Motor neuron (in vitro differentiated cells): ENCODE data around the gene PDGFRB. TPM values are rescaled to one million over a fixed set of nuclear protein-coding genes. Genes with fewer than 3 reads are reported as not detected.

Experiments
- ATAC-seq, 8 experiments: fragments of 200-7000 bp; cut with Tn5 transposase; replicated peaks in 6 of 8; 2 replicates each; pipeline ENCODE4 v1.8.0; 2021; ENCODE audit warnings: mild to moderate bottlenecking in 8 of 8, moderate library complexity in 8 of 8
- H3K27ac ChIP-seq, 2 donors: fragments of 250-450 bp; sonication (Bioruptor Pico); 2 replicates each; pipeline ENCODE4 v1.9.0; 2021; ENCODE audit warnings: antibody characterized with exemption in 2 of 2, mild to moderate bottlenecking in 2 of 2, moderate library complexity in 1 of 2
- H3K4me1 ChIP-seq, 2 donors: fragments of 250-450 bp; sonication (Bioruptor Pico); replicated peaks in 1 of 2; 2 replicates each; pipeline ENCODE4 v1.6.1; 2021; ENCODE audit warnings: antibody characterized with exemption in 2 of 2, mild to moderate bottlenecking in 2 of 2, moderate library complexity in 1 of 2
- H3K4me3 ChIP-seq, 5 donors: fragments of 250-450 bp; sonication (Bioruptor Pico); 2 replicates each; pipeline ENCODE4 v1.9.0; 2021; ENCODE audit warnings: antibody characterized with exemption in 5 of 5, mild to moderate bottlenecking in 5 of 5, moderate library complexity in 4 of 5
- WGBS, 10 experiments: fragments of 450-650 bp; shearing (Covaris generic); methylation state at CpG; one replicate each; pipeline ENCODE4 v1.0.0; 2022; 5-methylcytosine and 5-hydroxymethylcytosine counted together
- in situ Hi-C, 9 experiments: fragments of 400-800 bp; cut with MboI; loops; one replicate each; pipeline ENCODE4 v1.15.0; 2021; ENCODE audit warnings: low sequenced_read_pairs in 9 of 9, low pct_unique_long_range_greater_than_20kb in 2 of 9; ENCODE audit not compliant: unreplicated experiment in 9 of 9
- total RNA-seq, 8 experiments: library from RNA; unstranded; fragments of 300-600 nt; gene quantifications; 2 replicates each; pipeline versions ENCODE4 v1.2.3 to v1.2.4, GENCODE V29; 2022

The PDGFRB gene
- total RNA-seq, 8 experiments from 2014 or later: 0.38 to 42.4 (median 4.6) TPM

- H3K4me1 ChIP-seq: peaks cover 6 to 8% of the 10 kb centered on the region in 2 donors
- no peak overlapping the region for H3K27ac ChIP-seq
- H3K4me3 ChIP-seq: no peak overlapping the region
- in situ Hi-C loops: no loop called here
- 0 to 83% (median 44%) methylated on average over 1 to 6 of the region's 6 CpGs; no CpG with 5 or more reads in 6 of the 10 experiments for WGBS, 10 experiments
- peak in 5 of 8 experiments; percentile 18 to 70 (median 54) for ATAC-seq
These were observed 43.2 kb downstream of the PDGFRB start for GRCh38 chr5:150112201-150113046.

- ATAC-seq: peak in 1 of 8 experiments; percentile 27
- peaks cover 6 to 21% of the 10 kb centered on the region in 2 donors for H3K4me1 ChIP-seq
- 25 to 64% (median 48%) methylated on average over 1 to 7 of the region's 8 CpGs; no CpG with 5 or more reads in 3 of the 10 experiments for WGBS, 10 experiments
- no peak overlapping the region for H3K4me3 ChIP-seq
- in situ Hi-C loops: no loop called here
- H3K27ac ChIP-seq: no peak overlapping the region
These were observed 44.5 kb downstream of the PDGFRB start for GRCh38 chr5:150111122-150111521.

GRCh38 chr5:150109921-150110320 lies 45.7 kb downstream of the PDGFRB start:
- no peak overlapping the region for H3K4me3 ChIP-seq
- no peak for ATAC-seq
- in situ Hi-C loops: no loop called here
- peaks cover 6 to 21% of the 10 kb centered on the region in 2 donors for H3K4me1 ChIP-seq
- H3K27ac ChIP-seq: no peak overlapping the region
- WGBS, 10 experiments: 33 to 86% (median 74%) methylated on average over 1 to 4 of the region's 4 CpGs; no CpG with 5 or more reads in 1 of the 10 experiments

- 80% methylated on average over 3 of the region's 11 CpGs; no CpG with 5 or more reads in 9 of the 10 experiments for WGBS, 10 experiments
- no peak for ATAC-seq
- Histone ChIP-seq H3K4me3 (no peak overlapping the region), H3K4me1 (peaks cover 6 to 21% of the 10 kb centered on the region in 2 donors), H3K27ac (no peak overlapping the region)
- in situ Hi-C loops: no loop called here
These were observed 46.7 kb downstream of the PDGFRB start for GRCh38 chr5:150108711-150109514.

- Histone ChIP-seq H3K4me1 (peaks cover 6 to 21% of the 10 kb centered on the region in 2 donors), H3K4me3 (no peak overlapping the region), H3K27ac (no peak overlapping the region)
- peak in 3 of 8 experiments; percentile 47 to 81 (median 48) for ATAC-seq
- in situ Hi-C loops: no loop called here
- 40 to 100% (median 92%) methylated on average over 1 to 4 of the region's 4 CpGs; no CpG with 5 or more reads in 3 of the 10 experiments for WGBS, 10 experiments
These were observed 47.7 kb downstream of the PDGFRB start for GRCh38 chr5:150107909-150108447.

GRCh38 chr5:150106674-150107426 lies 48.8 kb downstream of the PDGFRB start:
- in situ Hi-C loops: no loop called here
- ATAC-seq: peak in 7 of 8 experiments; percentile 33 to 82 (median 52)
- no peak overlapping the region for H3K27ac ChIP-seq
- 67 to 100% (median 81%) methylated on average over 1 to 3 of the region's 4 CpGs; no CpG with 5 or more reads in 6 of the 10 experiments for WGBS, 10 experiments
- H3K4me1 ChIP-seq: peaks cover 6 to 21% of the 10 kb centered on the region in 2 donors
- H3K4me3 ChIP-seq: no peak overlapping the region

GRCh38 chr5:150105928-150106615 lies 49.6 kb downstream of the PDGFRB start:
- in situ Hi-C loops: no loop called here
- Histone ChIP-seq H3K4me1 (peaks cover 2 to 17% of the 10 kb centered on the region in 2 donors), H3K27ac (no peak overlapping the region), H3K4me3 (no peak overlapping the region)
- no peak for ATAC-seq
- 70 to 100% (median 82%) methylated on average over 1 to 5 of the region's 7 CpGs; no CpG with 5 or more reads in 4 of the 10 experiments for WGBS, 10 experiments

GRCh38 chr5:150104550-150104870 lies 51.1 kb downstream of the PDGFRB start:
- in situ Hi-C loops: no loop called here

GRCh38 chr5:150103678-150104549 lies 51.7 kb downstream of the PDGFRB start:
- Histone ChIP-seq H3K4me1 (peaks cover 0 to 17% of the 10 kb centered on the region in 2 donors), H3K27ac (no peak overlapping the region), H3K4me3 (no peak overlapping the region)
- WGBS, 10 experiments: 60 to 93% (median 86%) methylated on average over 1 to 4 of the region's 5 CpGs; no CpG with 5 or more reads in 4 of the 10 experiments
- ATAC-seq: no peak
- in situ Hi-C loops: no loop called here

More at GRCh38 chr5:150104550-150104870, 51.1 kb downstream of the PDGFRB start:
- WGBS, 10 experiments: 60 to 100% (median 80%) methylated on average over 1 to 2 of the region's 2 CpGs; no CpG with 5 or more reads in 1 of the 10 experiments
- Histone ChIP-seq H3K4me3 (no peak overlapping the region), H3K4me1 (peaks cover 0 to 17% of the 10 kb centered on the region in 2 donors), H3K27ac (no peak overlapping the region)
- ATAC-seq: no peak

GRCh38 chr5:150101023-150101422 lies 54.6 kb downstream of the PDGFRB start:
- ATAC-seq: peak in 1 of 8 experiments; percentile 19
- in situ Hi-C loops: no loop called here
- WGBS, 10 experiments: 20 to 85% (median 71%) methylated on average over 1 to 6 of the region's 6 CpGs; no CpG with 5 or more reads in 2 of the 10 experiments

GRCh38 chr5:150097152-150097551 lies 58.5 kb downstream of the PDGFRB start:
- in situ Hi-C loops: no loop called here
- no peak for ATAC-seq
- no peak overlapping the region for H3K4me3 ChIP-seq
- no peak overlapping the region for H3K27ac ChIP-seq
- no peaks in the 10 kb centered on the region for H3K4me1 ChIP-seq

More at GRCh38 chr5:150101023-150101422, 54.6 kb downstream of the PDGFRB start:
- no peak overlapping the region for H3K27ac ChIP-seq
- H3K4me1 ChIP-seq: no peaks in the 10 kb centered on the region
- no peak overlapping the region for H3K4me3 ChIP-seq
